Adrenal gland (tissue), 12 donors: ENCODE measurements around the gene TNFRSF25. TPM values are rescaled to one million over a fixed set of nuclear protein-coding genes. Genes with fewer than 3 reads are reported as not detected.

Experiments
- DNase-seq, 7 donors: peaks; one replicate each; pipeline ENCODE4 v3.0.0-alpha.2; 2019 to 2020
- H3K27ac ChIP-seq, 5 donors: fragments of 200-600 bp; sonication (generic) in 4 of 5; 1 replicate in 3 of 5; 2 replicates in 2 of 5; pipeline versions ENCODE4 v1.5.1 to v1.8.0; 2016 to 2020; ENCODE audit warnings: mild to moderate bottlenecking in 1 of 5
- H3K27me3 ChIP-seq: fragments of 200-600 bp; 2 replicates; pipeline ENCODE4 v1.8.0; 2021
- H3K36me3 ChIP-seq, 2 donors: fragments of 200-600 bp; replicated peaks in 1 of 2; 1 replicate in 1 of 2; 2 replicates in 1 of 2; pipeline versions ENCODE4 v1.5.1 to v1.8.0; 2018 to 2022
- H3K4me1 ChIP-seq, 2 donors: fragments of 200-600 bp; replicated peaks in 1 of 2; 1 replicate in 1 of 2; 2 replicates in 1 of 2; pipeline versions ENCODE4 v1.5.1 to v1.8.0; 2018 to 2021
- H3K4me3 ChIP-seq, 4 donors: fragments of 200-600 bp; sonication (generic) in 3 of 4; one replicate each; pipeline ENCODE4 v1.5.1; 2016 to 2018
- H3K9me3 ChIP-seq, 3 donors: fragments of 200-600 bp; sonication (generic) in 1 of 3; replicated peaks in 1 of 3; 1 replicate in 2 of 3; 2 replicates in 1 of 3; pipeline versions ENCODE4 v1.5.1 to v1.8.0; 2016 to 2021
- CTCF ChIP-seq, 6 experiments: fragments of 450-650 bp in 4 of 6; fragments of 200-600 bp in 2 of 6; sonication (generic) in 1 of 6; IDR thresholded peaks; 1 replicate in 5 of 6; 2 replicates in 1 of 6; pipeline versions ENCODE4 v1.5.1 to v1.8.0; 2016 to 2021; ENCODE audit warnings: antibody characterized with exemption in 6 of 6, mild to moderate bottlenecking in 2 of 6, moderate library complexity in 1 of 6
- POLR2A ChIP-seq, 2 donors: fragments of 450-650 bp; IDR thresholded peaks; one replicate each; pipeline ENCODE4 v1.6.1; 2017; ENCODE audit warnings: antibody characterized with exemption in 2 of 2, mild to moderate bottlenecking in 2 of 2, moderate library complexity in 1 of 2
- WGBS, 4 donors: extraction: QIAGEN DNeasy Blood & Tissue Kit in 2 of 4; methylation state at CpG; one replicate each; pipeline versions ENCODE4 v1.1.5 to v1.1.7; 2013 to 2017; 5-methylcytosine and 5-hydroxymethylcytosine counted together
- intact Hi-C, 2 donors: fragments of 100-400 bp; cut with DNase I; formaldehyde crosslinking; loops; one replicate each; pipeline versions ENCODE4 v1.14.1 to v1.15.0; 2022 to 2023
- polyA plus RNA-seq, 3 donors: library from polyadenylated mRNA; stranded (reverse); fragments of 200-250 nt in 2 of 3; fragments of 350-450 nt in 1 of 3; fragmentation: Illumina TruSeq in 1 of 3; extraction: RNeasy Lipid Tissue Mini Kit (QIAGEN cat#74804) in 1 of 3; gene quantifications; one replicate each; pipeline ENCODE4 v1.2.3, GENCODE V29; 2013 to 2014
- total RNA-seq, 9 donors: library from RNA; depleted of rRNA in 4 of 9; stranded (reverse); fragments of >200 nt in 4 of 9; fragments of 120-200 nt in 1 of 9; fragmentation: NEBNext Ultra II Directional in 1 of 9; extraction: Animal tissue kit (Norgen Biotek cat#: 25700) in 1 of 9; gene quantifications; one replicate each; pipeline versions ENCODE4 v1.1.0 to v1.2.4, GENCODE V29; 2013 to 2023
- donor health status: healthy with polysubstance abuse.
- donor health status: Bipolar disorder and iron deficiency.
- donor health status: DM: yes; HTN: yes; CAD: no.
- donor health status: DM: no; HTN: no; CAD: no.
- donor health status: DM: no; HTN: no; CAD: no.
- donor health status: DM: yes; HTN: yes; CAD: no.

TNFRSF25 gene
- total and polyA plus RNA-seq, 12 donors = 1.2 to 169 (median 9.7) TPM

DNA sequence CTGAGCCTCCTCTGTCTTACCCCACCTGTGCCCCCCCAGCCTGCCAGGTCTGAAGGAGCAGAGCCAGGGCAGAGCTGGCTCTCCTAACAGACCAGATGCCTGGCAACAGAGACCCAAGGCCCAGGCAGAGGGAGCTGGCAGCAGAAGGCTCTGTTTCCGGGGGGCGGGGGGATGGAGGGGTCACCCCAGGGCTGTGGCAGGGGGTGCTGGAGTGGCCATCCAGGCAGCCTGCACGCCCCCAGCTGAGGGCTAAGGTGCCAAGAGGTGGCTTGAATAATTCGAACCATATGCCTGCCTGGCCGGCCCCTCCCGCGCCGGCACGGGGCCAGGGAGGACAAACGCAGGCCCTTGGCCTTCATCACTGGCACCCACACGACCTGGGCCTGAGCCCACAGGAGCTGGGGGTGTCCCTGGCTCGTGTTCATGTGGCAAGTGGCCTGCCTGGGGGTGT is 41.5 kb upstream of the TNFRSF25 start:
- Histone ChIP-seq H3K4me3 (no peak overlapping the region), H3K27me3 (no peaks in the 10 kb centered on the region), H3K4me1 (peaks cover 3 to 32% of the 10 kb centered on the region in 2 donors), H3K9me3 (no peaks in the 10 kb centered on the region), H3K36me3 (no peaks in the 10 kb centered on the region), H3K27ac (peak overlapping the region in 1 of 5 donors; percentile 12)
- TF ChIP-seq POLR2A (IDR thresholded peaks at IDR 0.05) = no peak
- no peak for TF ChIP-seq CTCF (IDR thresholded peaks at IDR 0.05)
- WGBS, 4 donors = 61 to 80% (median 62%) methylated on average over 1 to 12 of the region's 12 CpGs; no CpG with 5 or more reads in 1 of the 4 donors
- intact Hi-C loops = no loop called here
- no peak for DNase-seq

DNA sequence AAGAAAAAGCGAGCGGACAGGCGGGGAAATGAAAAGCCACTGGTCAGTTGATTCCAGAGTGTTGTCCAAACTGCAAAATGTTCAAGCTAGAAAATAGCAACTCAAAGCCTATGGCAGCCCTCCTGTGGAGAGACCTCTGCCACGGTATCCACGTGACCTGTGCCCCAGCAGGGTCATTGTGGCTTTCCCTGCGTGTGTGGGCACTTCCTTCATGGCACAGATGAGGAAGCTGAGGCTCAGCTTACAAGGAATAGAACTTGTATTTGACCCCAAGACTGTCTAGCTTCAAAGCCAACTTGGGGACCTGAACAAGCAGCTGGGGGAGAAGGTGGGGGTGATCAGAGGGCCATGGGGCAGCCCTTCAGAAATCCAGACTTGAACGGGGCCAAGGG is 41.1 kb upstream of the TNFRSF25 start:
- Histone ChIP-seq H3K27ac (peak overlapping the region in 1 of 5 donors; percentile 12), H3K27me3 (no peaks in the 10 kb centered on the region), H3K9me3 (no peaks in the 10 kb centered on the region), H3K4me1 (peaks cover 8 to 37% of the 10 kb centered on the region in 2 donors), H3K36me3 (no peaks in the 10 kb centered on the region), H3K4me3 (no peak overlapping the region)
- DNase-seq = peak in 1 of 7 donors; percentile 51
- 63 to 79% (median 70%) methylated on average over 5 to 7 of the region's 7 CpGs for WGBS, 4 donors
- TF ChIP-seq POLR2A (IDR thresholded peaks at IDR 0.05) (no peak), CTCF (IDR thresholded peaks at IDR 0.05) (no peak)
- intact Hi-C loops = no loop called here

GRCh38 chr1:6506210-6507036 is 40.5 kb upstream of the TNFRSF25 start:
- intact Hi-C loops = no loop called here
- Histone ChIP-seq H3K27ac (peak overlapping the region in 1 of 5 donors; percentile 12), H3K36me3 (no peaks in the 10 kb centered on the region), H3K27me3 (no peaks in the 10 kb centered on the region), H3K4me1 (peaks cover 14 to 43% of the 10 kb centered on the region in 2 donors), H3K4me3 (no peak overlapping the region), H3K9me3 (no peaks in the 10 kb centered on the region)
- DNase-seq = no peak
- WGBS, 4 donors = 77 to 80% (median 79%) methylated on average over 28 to 31 of the region's 31 CpGs
- TF ChIP-seq CTCF (IDR thresholded peaks at IDR 0.05) (no peak), POLR2A (IDR thresholded peaks at IDR 0.05) (no peak)

- H3K9me3 ChIP-seq = no peaks in the 10 kb centered on the region
- TF ChIP-seq POLR2A (IDR thresholded peaks at IDR 0.05) (no peak), CTCF (IDR thresholded peaks at IDR 0.05) (no peak)
- 83 to 96% (median 87%) methylated on average over 9 to 31 of the region's 31 CpGs for WGBS, 4 donors
- intact Hi-C loops = no loop called here
- no peaks in the 10 kb centered on the region for H3K36me3 ChIP-seq
- H3K4me3 ChIP-seq = no peak overlapping the region
- H3K4me1 ChIP-seq = peaks cover 20 to 48% of the 10 kb centered on the region in 2 donors
- no peak for DNase-seq
- H3K27me3 ChIP-seq = no peaks in the 10 kb centered on the region
- no peak overlapping the region for H3K27ac ChIP-seq
Observed at GRCh38 chr1:6505367-6506209, 39.6 kb upstream of the TNFRSF25 start.
